Osteoblast (primary cell): ENCODE measurements around the gene NFATC1. TPM values are rescaled to one million over a fixed set of nuclear protein-coding genes. Genes with fewer than 3 reads are reported as not detected.
A peak's percentile ranks its signal among the peaks of the same experiment; 100 is the strongest.

Source experiments
- DNase-seq: peaks from one replicate; pipeline ENCODE4 v3.0.0; 2011; ENCODE audit warnings: low spot score, mixed read lengths; ENCODE audit not compliant: insufficient read length; ENCODE audit errors: missing footprints
- H2AFZ ChIP-seq: 2 replicates; pipeline ENCODE4 v1.6.0; 2011; ENCODE audit warnings: mild to moderate bottlenecking, low read length
- H3K27ac ChIP-seq: 2 replicates; pipeline ENCODE4 v1.5.1; 2011; ENCODE audit warnings: mild to moderate bottlenecking, low read depth, low read length, moderate library complexity
- H3K27me3 ChIP-seq: 2 replicates; pipeline ENCODE4 v1.6.0; 2012; ENCODE audit warnings: mild to moderate bottlenecking, control low read depth, inconsistent platforms, low read length, moderate library complexity; ENCODE audit not compliant: insufficient read depth
- H3K36me3 ChIP-seq: 2 replicates; pipeline ENCODE4 v1.5.1; 2011; ENCODE audit warnings: mild to moderate bottlenecking, low read length, control low read depth, moderate library complexity; ENCODE audit not compliant: insufficient read depth
- H3K4me1 ChIP-seq: 2 replicates; pipeline ENCODE4 v1.5.1; 2011; ENCODE audit warnings: mild to moderate bottlenecking, low read length, control low read depth, moderate library complexity; ENCODE audit not compliant: insufficient read depth
- H3K4me2 ChIP-seq: 2 replicates; pipeline ENCODE4 v1.6.0; 2011; ENCODE audit warnings: mild to moderate bottlenecking, low read length; ENCODE audit not compliant: insufficient read depth
- H3K4me3 ChIP-seq: fragments of 200-600 bp; sonication (generic); 3 replicates; pipeline ENCODE4 v1.5.1; 2012; ENCODE audit warnings: mild to moderate bottlenecking, low read length, inconsistent platforms; ENCODE audit not compliant: insufficient read depth
- H3K79me2 ChIP-seq: 2 replicates; pipeline ENCODE4 v1.6.0; 2012; ENCODE audit warnings: mild to moderate bottlenecking, low read length, control low read depth, inconsistent platforms; ENCODE audit not compliant: insufficient read depth
- H3K9me3 ChIP-seq: 2 replicates; pipeline ENCODE4 v1.5.1; 2011; ENCODE audit warnings: low read depth, low read length, control low read depth
- H4K20me1 ChIP-seq: 2 replicates; pipeline ENCODE4 v1.6.0; 2012; ENCODE audit warnings: mild to moderate bottlenecking, low read length, control low read depth; ENCODE audit not compliant: insufficient read depth
- CTCF ChIP-seq: IDR thresholded peaks from 2 replicates; pipeline ENCODE4 v1.5.1; 2011; ENCODE audit warnings: mild to moderate bottlenecking, low read depth, low read length, moderate library complexity; ENCODE audit errors: extremely low read depth
- total RNA-seq: library from RNA; depleted of rRNA; stranded (reverse); fragments of >200 nt; gene quantifications from 2 replicates; pipeline ENCODE4 v1.2.3, GENCODE V29; 2012

The NFATC1 gene
- total RNA-seq, 1 donor, result 6.2 TPM

GRCh38 chr18:79525556-79526467 lies 130.1 kb downstream of the NFATC1 start:
- no peak overlapping the region for H3K4me2 ChIP-seq

GRCh38 chr18:79526468-79527460 lies 131.0 kb downstream of the NFATC1 start:
- Histone ChIP-seq H4K20me1 (no peaks in the 10 kb centered on the region), H3K4me2 (no peak overlapping the region), H2AFZ (no peak overlapping the region), H3K4me3 (no peak overlapping the region), H3K79me2 (no peaks in the 10 kb centered on the region), H3K27ac (no peak overlapping the region), H3K36me3 (no peaks in the 10 kb centered on the region), H3K27me3 (no peaks in the 10 kb centered on the region), H3K4me1 (no peaks in the 10 kb centered on the region), H3K9me3 (no peaks in the 10 kb centered on the region)
- no peak for DNase-seq
- TF ChIP-seq CTCF, result no peak

More at GRCh38 chr18:79525556-79526467, 130.1 kb downstream of the NFATC1 start:
- no peak overlapping the region for H3K27ac ChIP-seq
- H3K9me3 ChIP-seq, result no peaks in the 10 kb centered on the region
- H3K36me3 ChIP-seq, result no peaks in the 10 kb centered on the region
- H3K27me3 ChIP-seq, result no peaks in the 10 kb centered on the region
- TF ChIP-seq CTCF, result no peak
- H3K4me1 ChIP-seq, result no peaks in the 10 kb centered on the region
- H3K4me3 ChIP-seq, result no peak overlapping the region
- H4K20me1 ChIP-seq, result no peaks in the 10 kb centered on the region
- no peak overlapping the region for H2AFZ ChIP-seq
- no peaks in the 10 kb centered on the region for H3K79me2 ChIP-seq
- DNase-seq, result peak; percentile 79

GRCh38 chr18:79527656-79528315 lies 132.1 kb downstream of the NFATC1 start:
- DNase-seq, result no peak
- H3K4me1 ChIP-seq, result no peaks in the 10 kb centered on the region

More at GRCh38 chr18:79527656-79528315, 132.1 kb downstream of the NFATC1 start:
- TF ChIP-seq CTCF, result no peak
- Histone ChIP-seq H3K4me2 (no peak overlapping the region), H3K27me3 (peaks cover 5% of the 10 kb centered on the region), H3K27ac (no peak overlapping the region), H3K36me3 (no peaks in the 10 kb centered on the region), H2AFZ (no peak overlapping the region), H3K79me2 (no peaks in the 10 kb centered on the region), H3K4me3 (no peak overlapping the region), H4K20me1 (no peaks in the 10 kb centered on the region), H3K9me3 (no peaks in the 10 kb centered on the region)
